GM21423 (cell line): ENCODE data around the gene NTSR1.
A peak's percentile ranks its signal among the peaks of the same experiment; 100 is the strongest.

Source experiments
- ATAC-seq: cut with Tn5 transposase; IDR thresholded peaks from one replicate; pipeline ENCODE4 v1.9.1; 2021; ENCODE audit warnings: mild to moderate bottlenecking, moderate library complexity; ENCODE audit not compliant: unreplicated experiment

The NTSR1 gene

GRCh38 chr20:62779417-62779685, 70.7 kb downstream of the NTSR1 start:
- no peak for ATAC-seq

GRCh38 chr20:62780204-62780603, 71.6 kb downstream of the NTSR1 start:
- ATAC-seq, result no peak

- no peak for ATAC-seq
Measured at GRCh38 chr20:62780696-62781095, 72.1 kb downstream of the NTSR1 start.

GRCh38 chr20:62782149-62782892, 73.7 kb downstream of the NTSR1 start:
- ATAC-seq, result no peak

- no peak for ATAC-seq
Measured at GRCh38 chr20:62782893-62783278, 74.2 kb downstream of the NTSR1 start.

- ATAC-seq, result no peak
Measured at GRCh38 chr20:62784497-62784896, 75.9 kb downstream of the NTSR1 start.

- ATAC-seq, result no peak
Measured at GRCh38 chr20:62785393-62785792, 76.8 kb downstream of the NTSR1 start.

- no peak for ATAC-seq
Measured at GRCh38 chr20:62786157-62786556, 77.5 kb downstream of the NTSR1 start.

- ATAC-seq, result no peak
Measured at GRCh38 chr20:62787321-62787720, 78.7 kb downstream of the NTSR1 start.

GRCh38 chr20:62787866-62788265, 79.2 kb downstream of the NTSR1 start:
- no peak for ATAC-seq

GRCh38 chr20:62788607-62789006, 80.0 kb downstream of the NTSR1 start:
- no peak for ATAC-seq

- ATAC-seq, result no peak
Measured at GRCh38 chr20:62790075-62790474, 81.4 kb downstream of the NTSR1 start.

GRCh38 chr20:62791301-62792181, 82.9 kb downstream of the NTSR1 start:
- no peak for ATAC-seq

- no peak for ATAC-seq
Measured at GRCh38 chr20:62792182-62792939, 83.7 kb downstream of the NTSR1 start.

GRCh38 chr20:62792940-62793756, 84.5 kb downstream of the NTSR1 start:
- no peak for ATAC-seq

GRCh38 chr20:62793757-62794006, 85.0 kb downstream of the NTSR1 start:
- ATAC-seq, result no peak

GRCh38 chr20:62794007-62794724, 85.5 kb downstream of the NTSR1 start:
- peak; percentile 67 for ATAC-seq

GRCh38 chr20:62795023-62795761, 86.6 kb downstream of the NTSR1 start:
- no peak for ATAC-seq

GRCh38 chr20:62796699-62797491, 88.3 kb downstream of the NTSR1 start:
- ATAC-seq, result no peak
